Measurements from ENCODE around the gene PPP4R4. TPM values are rescaled to one million over a fixed set of nuclear protein-coding genes. Genes with fewer than 3 reads are reported as not detected.

The PPP4R4 gene
- total RNA-seq, 1 experiment from 2014 or later = 3.9 TPM

DNA sequence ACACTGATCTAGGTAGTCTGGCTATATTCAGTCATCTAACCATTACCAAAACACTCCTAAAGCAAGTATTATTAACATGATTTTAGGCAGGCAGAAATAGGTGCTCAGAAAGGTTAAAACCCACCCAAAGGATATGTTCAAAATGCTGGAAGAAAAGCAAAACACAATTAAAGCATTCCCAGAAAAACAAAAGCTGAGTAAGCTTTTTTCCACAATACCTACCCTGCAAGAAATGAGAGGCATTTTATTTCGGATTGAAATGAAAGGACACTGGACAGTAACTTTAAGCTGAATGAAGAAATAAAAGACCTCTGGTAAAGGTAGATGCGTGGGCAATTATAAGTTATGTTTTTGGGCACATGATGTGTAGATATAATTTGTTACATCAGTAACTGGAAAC lies 140.8 kb downstream of the PPP4R4 start:
- no peak overlapping the region for H2AK5ac ChIP-seq (ENCODE audit: insufficient read length, low read length)
- H3T11ph ChIP-seq (ENCODE audit: low read length) = no peak overlapping the region
- no peak overlapping the region for H4K5ac ChIP-seq (ENCODE audit: insufficient read length, low read depth, low read length)
- no peak overlapping the region for H2BK120ac ChIP-seq (ENCODE audit: low read depth, low read length, poor library complexity, severe bottlenecking)
- no peaks in the 10 kb centered on the region for H4K20me1 ChIP-seq (ENCODE audit: control insufficient read depth, insufficient read depth, insufficient read length)
- no peaks in the 10 kb centered on the region for H3K4me1 ChIP-seq (ENCODE audit: insufficient read depth, low read length)
- H3K56ac ChIP-seq (ENCODE audit: insufficient read length, low read depth, low read length) = no peak overlapping the region
- H3K4ac ChIP-seq (ENCODE audit: low read depth, low read length) = no peak overlapping the region
- no peak overlapping the region for H3K4me2 ChIP-seq (ENCODE audit: insufficient read depth, insufficient read length, low read length)
- no peaks in the 10 kb centered on the region for H3K23me2 ChIP-seq (ENCODE audit: insufficient read length, low read depth, low read length, poor library complexity, severe bottlenecking)
- Mint-ChIP-seq H3K4me3 (no peak overlapping the region), H3K27me3 (ENCODE audit: low read depth) (peaks cover 2% of the 10 kb centered on the region; the same call in 1 of the 2 replicates), H3K9me3 (no peaks in the 10 kb centered on the region), H3K36me3 (ENCODE audit: insufficient read depth in 1 of 3, low read depth in 3 of 3) (no peaks in the 10 kb centered on the region), H3K27ac (no peak overlapping the region), H3K4me1 (peaks cover 5 to 6% of the 10 kb centered on the region in 2 experiments; a peak in 2 of 4 replicates)
- H3K18ac ChIP-seq (ENCODE audit: insufficient read length, low read depth, low read length) = no peak overlapping the region
- no peak overlapping the region for H2BK20ac ChIP-seq (ENCODE audit: low read depth, low read length, poor library complexity, severe bottlenecking)
- H3K23ac ChIP-seq (ENCODE audit: insufficient read length, low read depth, low read length) = no peak overlapping the region
- H3K9me3 ChIP-seq (ENCODE audit: control insufficient read depth, low read depth, low read length) = no peaks in the 10 kb centered on the region
- no peak overlapping the region for H4K91ac ChIP-seq (ENCODE audit: insufficient read length, low read depth, low read length)
- TF ChIP-seq, protein P1, sequence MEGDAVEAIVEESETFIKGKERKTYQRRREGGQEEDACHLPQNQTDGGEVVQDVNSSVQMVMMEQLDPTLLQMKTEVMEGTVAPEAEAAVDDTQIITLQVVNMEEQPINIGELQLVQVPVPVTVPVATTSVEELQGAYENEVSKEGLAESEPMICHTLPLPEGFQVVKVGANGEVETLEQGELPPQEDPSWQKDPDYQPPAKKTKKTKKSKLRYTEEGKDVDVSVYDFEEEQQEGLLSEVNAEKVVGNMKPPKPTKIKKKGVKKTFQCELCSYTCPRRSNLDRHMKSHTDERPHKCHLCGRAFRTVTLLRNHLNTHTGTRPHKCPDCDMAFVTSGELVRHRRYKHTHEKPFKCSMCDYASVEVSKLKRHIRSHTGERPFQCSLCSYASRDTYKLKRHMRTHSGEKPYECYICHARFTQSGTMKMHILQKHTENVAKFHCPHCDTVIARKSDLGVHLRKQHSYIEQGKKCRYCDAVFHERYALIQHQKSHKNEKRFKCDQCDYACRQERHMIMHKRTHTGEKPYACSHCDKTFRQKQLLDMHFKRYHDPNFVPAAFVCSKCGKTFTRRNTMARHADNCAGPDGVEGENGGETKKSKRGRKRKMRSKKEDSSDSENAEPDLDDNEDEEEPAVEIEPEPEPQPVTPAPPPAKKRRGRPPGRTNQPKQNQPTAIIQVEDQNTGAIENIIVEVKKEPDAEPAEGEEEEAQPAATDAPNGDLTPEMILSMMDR (conservative IDR thresholded peaks at IDR 0.05) = no peak
- no peaks in the 10 kb centered on the region for H3K79me1 ChIP-seq (ENCODE audit: insufficient read depth, low read depth, low read length, poor library complexity, severe bottlenecking)
- no peak overlapping the region for H2BK15ac ChIP-seq (ENCODE audit: low read depth, low read length)
- no CpG with 5 or more reads among the region's 2 CpGs for WGBS (ENCODE audit: extremely low coverage, insufficient read length, low lambda C conversion rate)
- H2BK5ac ChIP-seq (ENCODE audit: insufficient read length, low read length) = no peak overlapping the region
- no peak overlapping the region for H2AFZ ChIP-seq (ENCODE audit: low read length)
- H3K14ac ChIP-seq (ENCODE audit: insufficient read depth, low read length) = no peak overlapping the region
- no peak overlapping the region for H2BK12ac ChIP-seq (ENCODE audit: insufficient read length, low read depth, low read length)
- H3K27ac ChIP-seq (ENCODE audit: insufficient read length, low read depth, low read length) = no peak overlapping the region
- H3K27me3 ChIP-seq (ENCODE audit: insufficient read depth, low read length) = no peaks in the 10 kb centered on the region
- H3K79me2 ChIP-seq (ENCODE audit: insufficient read depth, low read length) = no peaks in the 10 kb centered on the region
- H4K8ac ChIP-seq (replicated peaks; ENCODE audit: insufficient read length, low read depth, low read length) = no peak overlapping the region
- H3K9ac ChIP-seq (ENCODE audit: extremely low read depth, insufficient read length, low read length) = no peak overlapping the region
- no peak for DNase-seq
